Activated T-cell treated with anti-CD3 and anti-CD28 coated beads, Interleukin-2, amount 50 U/mL, for 4 hours (primary cell): Measurements from ENCODE around the gene LONRF2. TPM values are rescaled to one million over a fixed set of nuclear protein-coding genes. Genes with fewer than 3 reads are reported as not detected.
"Not testable (repeated sequence)": the region's sequence is repeated elsewhere in the genome, so short reads cannot be mapped to it uniquely, and the experiment has no call there.

Source experiments
- ATAC-seq, 2 donors: fragments of 200-7000 bp; cut with Tn5 transposase; one replicate each; pipeline ENCODE4 v1.10.0; 2021
- DNase-seq: peaks from one replicate; pipeline ENCODE4 v3.0.0-alpha.2; 2020
- H3K27me3 Mint-ChIP-seq: one replicate; pipeline ENCODE4 v1.8.0; 2021; ENCODE audit warnings: low read depth, mixed read lengths
- H3K36me3 Mint-ChIP-seq: one replicate; pipeline ENCODE4 v1.8.0; 2022; ENCODE audit warnings: mixed read lengths; ENCODE audit not compliant: insufficient read depth
- H3K4me1 Mint-ChIP-seq: one replicate; pipeline ENCODE4 v1.8.0; 2021; ENCODE audit warnings: low read depth, mixed read lengths
- H3K4me3 Mint-ChIP-seq: one replicate; pipeline ENCODE4 v1.8.0; 2021; ENCODE audit warnings: mild to moderate bottlenecking, moderate library complexity, mixed read lengths
- H3K9me3 Mint-ChIP-seq: one replicate; pipeline ENCODE4 v1.8.0; 2021; ENCODE audit warnings: mixed read lengths
- total RNA-seq, 3 donors: library from RNA; stranded (reverse); gene quantifications; one replicate each; pipeline ENCODE4 v1.2.1, GENCODE V29; 2021

The LONRF2 gene
- total RNA-seq, 3 donors from 2014 or later, result 0.03 to 0.25 (median 0.05) TPM

DNA sequence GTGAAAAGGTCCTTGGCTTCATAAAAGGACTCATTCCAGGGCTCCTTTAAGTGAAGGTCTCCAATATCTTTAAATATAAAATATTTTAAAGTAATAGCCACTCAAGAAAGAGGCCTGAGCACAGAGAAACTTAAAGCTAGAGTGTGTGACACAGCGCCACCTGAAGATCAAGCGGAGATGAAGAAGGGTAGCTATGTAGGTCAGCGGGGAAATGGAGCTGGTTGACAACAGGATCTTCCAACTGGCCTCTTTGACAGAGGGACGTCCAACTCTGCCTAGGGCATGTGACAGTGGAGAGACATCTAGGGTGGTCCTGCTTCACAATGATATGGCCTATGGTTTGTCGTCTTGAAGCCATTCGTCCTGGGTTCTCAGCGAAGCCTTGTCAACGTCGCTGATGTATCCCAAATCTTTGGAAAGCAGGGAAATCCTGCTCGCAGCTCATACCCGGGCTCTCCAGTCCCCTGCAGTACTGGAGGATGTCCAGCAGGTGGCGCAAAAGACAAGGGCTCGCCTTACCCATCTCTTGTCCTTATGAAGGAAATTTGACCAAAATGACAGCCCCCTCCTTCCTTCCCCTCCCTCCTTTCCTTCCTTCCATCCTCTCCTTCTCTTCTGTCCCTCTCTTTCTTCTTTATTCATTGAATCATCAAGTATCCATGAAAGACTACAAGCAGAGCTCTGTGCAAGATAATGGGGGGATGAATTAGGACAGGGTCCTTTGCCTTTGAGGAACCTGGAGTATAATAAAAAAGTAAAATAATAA is 59.6 kb downstream of the LONRF2 start:
- ATAC-seq (peak; percentile 46 to 63), DNase-seq (peak; percentile 49)
- Mint-ChIP-seq H3K9me3 (no peaks in the 10 kb centered on the region), H3K36me3 (no peaks in the 10 kb centered on the region), H3K4me3 (no peak overlapping the region), H3K4me1 (no peaks in the 10 kb centered on the region), H3K27me3 (no peaks in the 10 kb centered on the region)

DNA sequence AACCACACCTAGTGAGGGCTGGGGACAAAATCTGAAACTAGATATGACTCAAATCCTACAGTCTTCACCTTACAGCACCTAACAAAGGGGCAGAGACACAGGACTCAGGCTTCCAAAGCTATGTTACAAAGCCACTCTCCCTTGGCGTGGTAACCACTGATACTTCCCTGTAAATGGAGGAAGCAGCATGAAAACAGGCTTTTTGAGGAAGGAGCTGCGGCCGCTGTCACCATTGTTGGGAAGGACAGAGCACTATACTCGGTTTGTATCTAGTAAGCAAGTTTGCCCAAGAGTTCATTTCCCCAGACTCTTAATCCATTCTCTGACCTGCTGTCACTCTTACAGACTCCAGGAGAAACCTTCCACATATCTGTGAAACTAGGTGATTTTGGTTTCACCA is 60.3 kb downstream of the LONRF2 start:
- Mint-ChIP-seq H3K4me1 (no peaks in the 10 kb centered on the region), H3K4me3 (no peak overlapping the region), H3K36me3 (no peaks in the 10 kb centered on the region), H3K27me3 (no peaks in the 10 kb centered on the region), H3K9me3 (no peaks in the 10 kb centered on the region)
- DNase-seq (no peak), ATAC-seq (no peak)

DNA sequence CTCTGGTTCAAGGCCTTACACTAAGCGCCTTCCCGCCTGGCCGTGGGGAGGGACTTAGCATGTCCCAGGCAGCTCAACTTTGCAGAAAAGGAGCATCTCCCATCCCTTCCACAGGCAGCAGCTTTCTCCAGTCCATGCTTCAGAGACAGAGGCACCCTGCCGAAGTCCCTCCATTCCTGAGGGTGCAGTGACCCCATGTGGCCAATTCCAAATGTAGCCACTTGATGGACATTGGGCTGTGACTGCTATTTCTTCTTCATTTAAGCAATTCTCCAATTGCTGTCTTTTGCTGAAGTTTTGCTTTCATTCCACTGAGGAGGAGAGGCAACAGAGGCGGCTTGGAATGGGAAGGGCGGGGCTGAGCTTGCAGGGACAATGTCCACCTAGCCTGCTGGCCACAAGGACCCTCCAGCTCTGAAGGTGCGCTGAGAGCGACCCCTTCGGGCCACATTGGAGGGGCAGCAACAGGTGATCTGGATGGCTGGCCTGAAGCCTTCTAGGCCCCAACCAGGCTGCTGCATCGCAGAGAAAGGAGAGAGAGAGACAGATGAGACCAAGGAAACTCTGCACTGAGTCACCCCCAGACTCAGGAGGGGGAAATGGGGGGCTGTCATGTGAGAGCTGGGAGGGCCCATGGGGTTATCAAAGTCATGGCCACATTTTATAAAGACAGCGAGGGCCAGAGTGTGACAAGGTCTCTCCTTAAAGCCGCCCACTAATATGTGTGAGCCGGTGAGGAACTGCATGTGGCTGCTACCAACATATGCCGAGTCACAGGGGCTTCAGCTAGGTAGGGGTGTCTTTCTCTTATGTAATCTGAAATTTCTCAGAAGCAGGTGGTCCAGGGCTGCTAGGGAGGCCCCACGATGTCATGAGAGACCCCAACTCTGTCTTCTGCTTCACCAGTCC is 61.3 kb downstream of the LONRF2 start:
- Mint-ChIP-seq H3K4me1 (no peaks in the 10 kb centered on the region), H3K36me3 (no peaks in the 10 kb centered on the region), H3K4me3 (no peak overlapping the region), H3K9me3 (no peaks in the 10 kb centered on the region), H3K27me3 (no peaks in the 10 kb centered on the region)
- DNase-seq, result no peak
- no peak for ATAC-seq

DNA sequence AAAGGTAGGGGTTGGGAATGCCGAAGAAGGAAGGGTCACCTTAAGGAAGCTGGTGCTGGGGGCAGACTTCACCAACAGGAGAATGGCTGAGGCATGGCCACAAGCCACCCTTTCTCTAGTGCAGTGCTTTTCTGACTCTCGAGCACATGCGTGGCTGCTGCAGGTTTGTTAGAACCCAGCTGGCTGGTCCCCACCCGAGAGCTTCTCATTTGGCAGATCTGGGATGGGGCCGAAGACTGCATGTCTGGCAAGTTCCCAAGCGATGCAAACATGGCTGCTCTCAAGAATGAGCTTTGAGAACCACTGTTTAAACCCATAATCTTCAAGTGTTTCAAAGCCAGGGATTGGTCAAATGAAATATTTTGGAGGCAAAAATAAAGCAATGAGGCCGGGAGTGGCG is 63.2 kb downstream of the LONRF2 start:
- Mint-ChIP-seq H3K9me3 (no peaks in the 10 kb centered on the region), H3K4me1 (no peaks in the 10 kb centered on the region), H3K27me3 (no peaks in the 10 kb centered on the region), H3K4me3 (no peak overlapping the region), H3K36me3 (no peaks in the 10 kb centered on the region)
- ATAC-seq (no peak), DNase-seq (no peak)

DNA sequence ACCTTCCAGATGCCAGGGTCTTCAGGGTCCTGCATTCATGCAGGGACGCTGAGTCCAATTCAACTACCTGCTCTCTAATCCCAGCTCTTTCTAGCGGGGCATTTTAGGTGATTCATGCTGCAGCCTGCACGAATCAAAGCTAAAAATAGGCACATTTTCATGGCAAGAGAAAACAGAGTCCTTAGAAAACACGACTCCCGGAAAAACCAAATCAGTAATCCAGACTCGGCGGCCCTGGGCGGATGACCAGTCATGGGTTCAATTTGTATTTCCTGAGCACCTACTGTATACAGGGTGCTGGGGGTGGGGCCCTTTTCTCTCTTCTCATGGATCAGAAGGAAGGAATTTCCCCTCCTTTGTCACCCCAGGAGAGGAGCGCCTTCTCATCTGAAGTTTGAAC is 64.4 kb downstream of the LONRF2 start:
- H3K36me3 Mint-ChIP-seq, result no peaks in the 10 kb centered on the region
- no peaks in the 10 kb centered on the region for H3K27me3 Mint-ChIP-seq
- ATAC-seq (no peak), DNase-seq (no peak)
- no peaks in the 10 kb centered on the region for H3K9me3 Mint-ChIP-seq
- H3K4me3 Mint-ChIP-seq, result no peak overlapping the region
- no peaks in the 10 kb centered on the region for H3K4me1 Mint-ChIP-seq

DNA sequence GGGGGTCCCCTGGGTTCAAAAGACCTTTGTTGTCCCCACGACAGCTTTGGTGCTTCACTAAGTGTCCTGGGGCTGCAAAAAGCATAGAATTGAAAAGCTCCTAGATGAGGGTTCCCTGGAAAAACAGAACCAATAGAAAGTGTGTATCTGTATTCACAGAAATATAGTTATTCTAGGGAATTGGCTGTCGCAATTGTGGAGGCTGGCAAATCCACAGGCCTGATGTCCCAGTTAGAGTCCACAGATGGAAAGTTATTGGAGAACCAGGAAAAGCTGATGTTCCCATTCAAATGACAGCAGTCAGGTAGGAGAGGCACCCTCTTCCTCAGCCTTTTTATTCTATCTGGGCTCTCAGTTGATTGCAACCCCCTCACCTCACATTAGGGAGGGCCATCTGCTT is 65.5 kb downstream of the LONRF2 start:
- Mint-ChIP-seq H3K36me3 (no peaks in the 10 kb centered on the region), H3K27me3 (no peaks in the 10 kb centered on the region), H3K9me3 (no peaks in the 10 kb centered on the region), H3K4me1 (no peaks in the 10 kb centered on the region), H3K4me3 (no peak overlapping the region)
- ATAC-seq, result no peak
- DNase-seq, result no peak

DNA sequence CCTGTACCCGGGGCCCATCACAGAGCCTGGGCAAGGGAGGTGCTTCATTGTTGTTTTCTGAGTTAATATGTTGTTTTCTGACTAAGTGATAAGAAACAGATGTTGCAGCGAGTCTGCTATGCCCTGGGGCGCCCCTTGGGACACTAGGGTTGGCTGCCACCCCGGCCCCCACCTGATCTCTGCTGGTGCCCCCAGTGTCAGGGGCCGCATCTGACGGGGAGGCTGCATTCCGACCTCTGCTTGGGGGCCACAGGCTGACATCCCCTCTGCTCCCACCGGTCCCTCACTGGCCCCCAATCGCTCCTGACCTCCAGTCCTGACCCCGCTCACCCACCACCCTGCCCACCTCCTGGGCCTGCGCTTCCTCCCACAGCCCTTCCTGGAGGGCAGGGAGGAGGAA is 65.9 kb downstream of the LONRF2 start:
- DNase-seq (no peak), ATAC-seq (no peak)
- Mint-ChIP-seq H3K36me3 (no peaks in the 10 kb centered on the region), H3K27me3 (no peaks in the 10 kb centered on the region), H3K9me3 (no peaks in the 10 kb centered on the region), H3K4me3 (no peak overlapping the region), H3K4me1 (no peaks in the 10 kb centered on the region)

DNA sequence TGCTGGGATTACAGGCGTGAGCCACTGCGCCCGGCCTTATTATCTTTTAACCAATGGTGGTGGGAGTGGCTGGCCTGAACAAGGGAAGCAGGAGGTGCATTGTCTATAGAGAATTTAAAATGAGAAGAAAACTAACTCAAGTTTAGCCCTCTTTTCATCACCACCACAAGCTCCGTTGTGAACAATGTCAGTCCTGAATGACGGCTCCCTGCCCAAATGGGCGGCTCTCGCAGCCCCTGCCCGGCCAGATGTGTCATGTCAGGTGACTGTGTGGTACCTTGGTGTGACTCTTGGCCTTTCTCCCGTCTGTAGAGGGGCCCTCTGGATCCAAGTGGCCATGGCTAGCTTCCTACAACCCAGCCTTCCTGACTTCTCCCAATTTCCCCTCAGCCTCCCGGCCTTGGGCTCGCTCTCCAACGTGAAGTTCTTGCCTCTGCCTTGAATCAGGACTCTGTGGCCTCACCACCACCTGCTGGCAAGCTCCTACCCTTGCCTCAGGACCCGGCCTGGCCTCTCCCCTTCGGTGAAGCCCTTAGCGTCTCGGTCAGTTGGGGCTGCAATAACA is 67.6 kb downstream of the LONRF2 start:
- ATAC-seq, result no peak
- Mint-ChIP-seq H3K4me1 (no peaks in the 10 kb centered on the region), H3K4me3 (no peak overlapping the region), H3K9me3 (no peaks in the 10 kb centered on the region), H3K27me3 (peaks cover 2% of the 10 kb centered on the region), H3K36me3 (no peaks in the 10 kb centered on the region)
- no peak for DNase-seq

DNA sequence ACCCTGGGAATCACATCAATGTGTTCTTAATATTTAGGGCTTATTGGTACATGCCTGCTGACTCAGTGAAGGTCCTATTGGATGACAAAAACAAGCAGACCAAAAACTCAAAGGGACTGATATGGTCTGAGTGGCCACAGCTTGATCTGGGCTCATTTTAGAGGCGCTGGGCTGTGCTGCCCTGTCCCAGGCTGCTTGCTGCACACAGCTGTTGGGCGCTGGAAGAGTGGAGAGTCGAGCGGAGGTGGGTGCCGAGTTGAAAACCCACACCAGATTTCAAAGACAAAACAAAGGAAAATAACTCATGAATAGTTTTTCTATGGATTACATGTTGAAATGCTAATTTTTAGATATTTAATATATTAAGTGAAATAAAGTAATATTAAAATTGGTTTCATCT is 68.5 kb downstream of the LONRF2 start:
- DNase-seq, result no peak
- Mint-ChIP-seq H3K27me3 (peaks cover 2% of the 10 kb centered on the region), H3K4me3 (no peak overlapping the region), H3K9me3 (no peaks in the 10 kb centered on the region), H3K36me3 (no peaks in the 10 kb centered on the region), H3K4me1 (no peaks in the 10 kb centered on the region)
- no peak for ATAC-seq

DNA sequence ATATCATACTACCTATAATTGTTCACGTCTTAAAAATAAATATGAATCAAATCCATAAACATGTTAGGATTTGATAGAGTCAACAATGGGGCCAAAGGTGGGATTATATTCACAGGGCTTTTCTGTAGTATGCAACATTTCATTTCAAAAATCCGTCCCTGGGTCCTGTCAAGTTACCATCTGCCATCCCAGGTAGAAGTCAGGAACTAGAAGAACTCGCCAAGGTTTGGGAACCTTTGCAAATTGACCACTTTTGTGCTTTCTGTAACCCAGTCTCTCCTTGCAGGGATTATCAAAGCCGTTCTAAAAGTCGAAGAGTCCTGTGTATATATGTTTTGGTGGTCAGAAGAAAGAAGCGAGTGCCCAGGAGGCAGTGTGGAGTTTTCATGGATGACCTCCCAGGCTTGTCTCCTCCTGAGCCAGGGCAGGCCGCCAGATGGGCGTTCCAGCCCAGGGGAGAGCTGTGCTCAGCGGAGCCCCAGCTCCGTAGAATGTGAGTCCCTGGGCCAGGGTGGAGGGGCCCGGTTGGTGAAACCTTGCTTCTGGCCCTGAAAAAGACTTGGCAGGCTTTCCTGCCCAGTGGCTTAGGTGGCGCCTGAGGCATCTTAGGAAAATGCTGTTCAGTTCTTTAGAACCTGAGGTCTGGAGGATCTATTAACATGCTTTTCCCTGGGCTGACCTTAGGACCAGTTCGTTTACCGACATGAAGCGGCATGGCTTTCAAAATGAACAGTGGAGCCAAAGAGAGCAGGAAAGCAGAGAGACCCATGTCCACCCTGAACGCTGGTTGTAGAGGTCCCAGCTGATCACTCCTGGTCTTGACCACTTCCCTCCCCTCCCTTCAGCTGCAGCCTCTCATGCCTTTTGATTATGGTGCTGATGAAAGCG is 69.2 kb downstream of the LONRF2 start:
- Mint-ChIP-seq H3K36me3 (no peaks in the 10 kb centered on the region), H3K4me1 (no peaks in the 10 kb centered on the region), H3K27me3 (peaks cover 3% of the 10 kb centered on the region), H3K4me3 (no peak overlapping the region), H3K9me3 (no peaks in the 10 kb centered on the region)
- ATAC-seq, result no peak
- no peak for DNase-seq

DNA sequence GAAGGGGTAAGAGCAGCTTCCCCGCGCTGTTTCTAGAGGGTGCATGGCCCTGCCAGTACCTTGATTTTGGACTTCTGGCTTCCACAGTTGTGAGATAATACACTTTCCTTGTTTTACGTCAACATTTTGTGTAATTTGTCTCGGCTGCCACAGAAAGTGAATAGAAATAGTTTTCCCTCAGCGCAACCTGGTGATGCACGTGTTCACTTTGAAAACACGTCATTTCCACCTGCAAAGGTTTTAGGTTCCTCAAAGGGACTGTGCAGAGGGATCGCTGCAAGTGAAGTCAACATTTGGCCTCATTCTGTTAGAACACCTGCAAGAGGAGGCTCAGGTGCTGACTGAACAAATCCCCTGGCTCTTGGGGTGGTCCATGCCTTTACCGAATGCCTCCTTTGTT is 71.7 kb downstream of the LONRF2 start:
- Mint-ChIP-seq H3K4me1 (peaks cover 4% of the 10 kb centered on the region), H3K27me3 (peaks cover 12% of the 10 kb centered on the region), H3K9me3 (no peaks in the 10 kb centered on the region), H3K4me3 (no peak overlapping the region), H3K36me3 (no peaks in the 10 kb centered on the region)
- DNase-seq (no peak), ATAC-seq (no peak)

DNA sequence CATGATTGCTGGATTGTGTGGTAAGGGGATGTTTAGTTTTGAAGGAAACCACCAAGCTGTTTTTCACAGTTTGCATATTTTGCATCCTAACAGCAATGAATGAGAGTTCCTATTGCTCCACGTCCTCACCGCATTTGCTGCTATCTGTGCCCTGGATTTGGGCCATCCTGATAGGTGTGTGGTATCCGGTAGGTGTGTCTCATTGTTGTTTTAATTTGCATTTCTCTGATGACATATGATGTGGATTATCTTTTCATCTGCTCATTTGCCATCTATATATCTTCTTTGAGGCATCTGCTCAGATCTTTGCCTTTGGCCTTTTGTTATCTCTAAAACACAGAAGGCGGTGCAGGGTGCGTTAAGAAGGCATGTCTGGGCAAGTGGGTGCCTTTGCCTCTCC is 73.3 kb downstream of the LONRF2 start:
- H3K4me3 Mint-ChIP-seq, result no peak overlapping the region
- no peak for ATAC-seq
- no peak for DNase-seq
- H3K27me3 Mint-ChIP-seq, result peaks cover 12% of the 10 kb centered on the region
- no peaks in the 10 kb centered on the region for H3K36me3 Mint-ChIP-seq
- H3K4me1 Mint-ChIP-seq, result peaks cover 4% of the 10 kb centered on the region
- no peaks in the 10 kb centered on the region for H3K9me3 Mint-ChIP-seq

DNA sequence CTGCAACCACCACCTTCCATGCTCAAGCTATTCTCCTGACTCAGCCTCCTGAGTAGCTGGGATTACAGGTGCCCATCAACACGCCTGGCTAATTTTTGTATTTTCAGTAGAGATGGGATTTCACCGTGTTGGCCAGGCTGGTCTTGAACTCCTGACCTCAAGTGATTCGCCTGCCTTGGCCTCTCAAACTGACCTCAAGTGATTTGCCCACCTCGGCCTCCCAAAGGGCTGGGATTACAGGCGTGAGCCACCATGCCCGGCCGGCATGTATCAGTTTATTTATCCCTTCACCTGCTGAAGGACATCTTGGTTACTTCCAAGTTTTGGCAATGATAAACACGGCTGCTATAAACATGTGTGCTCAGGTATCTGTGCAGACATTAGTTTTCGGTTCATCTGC is 73.7 kb downstream of the LONRF2 start:
- not testable (repeated sequence) for H3K4me3 Mint-ChIP-seq, H3K4me1 Mint-ChIP-seq, ATAC-seq, H3K9me3 Mint-ChIP-seq, DNase-seq, H3K36me3 Mint-ChIP-seq
- peaks cover 12% of the 10 kb centered on the region for H3K27me3 Mint-ChIP-seq

DNA sequence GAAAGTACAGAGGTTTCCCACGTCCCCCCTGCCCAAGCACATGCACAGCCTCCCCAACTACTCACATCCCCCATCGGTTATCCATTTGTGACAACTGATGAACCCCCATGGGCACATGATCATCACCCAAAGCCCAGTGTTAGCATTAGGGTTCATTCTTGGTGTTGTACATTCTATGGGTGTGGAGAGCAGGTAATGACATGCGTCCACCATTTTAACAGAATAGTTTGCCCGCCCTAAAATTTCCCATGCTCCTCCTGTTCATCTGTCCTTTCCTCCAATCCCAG is 74.3 kb downstream of the LONRF2 start:
- H3K36me3 Mint-ChIP-seq, result no peaks in the 10 kb centered on the region
- no peak for DNase-seq
- no peak overlapping the region for H3K4me3 Mint-ChIP-seq
- peaks cover 4% of the 10 kb centered on the region for H3K4me1 Mint-ChIP-seq
- ATAC-seq, result no peak
- no peaks in the 10 kb centered on the region for H3K9me3 Mint-ChIP-seq
- H3K27me3 Mint-ChIP-seq, result peaks cover 12% of the 10 kb centered on the region
